KMS-11 (cell line): ENCODE measurements around the gene HNRNPA2B1.
A peak's percentile ranks its signal among the peaks of the same experiment; 100 is the strongest.

ENCODE experiments used
- H2AFZ ChIP-seq: fragments of 200-600 bp; sonication (generic); 2 replicates; pipeline ENCODE4 v1.6.1; 2016; ENCODE audit warnings: antibody characterized with exemption, mixed run types, low read depth
- H3K27ac ChIP-seq: fragments of 200-600 bp; sonication (generic); 2 replicates; pipeline ENCODE4 v1.6.1; 2016; ENCODE audit warnings: mild to moderate bottlenecking, mixed run types
- H3K27me3 ChIP-seq: fragments of 200-600 bp; sonication (generic); 2 replicates; pipeline ENCODE4 v1.6.1; 2017; ENCODE audit warnings: mild to moderate bottlenecking, low read depth, mixed run types, moderate library complexity; ENCODE audit not compliant: insufficient read depth
- H3K36me3 ChIP-seq: fragments of 200-600 bp; sonication (generic); 2 replicates; pipeline ENCODE4 v1.6.1; 2017; ENCODE audit warnings: mild to moderate bottlenecking, mixed run types; ENCODE audit not compliant: insufficient read depth
- H3K4me1 ChIP-seq: fragments of 200-600 bp; sonication (generic); 2 replicates; pipeline ENCODE4 v1.6.1; 2016; ENCODE audit warnings: mild to moderate bottlenecking, low read depth, mixed run types; ENCODE audit not compliant: poor library complexity, severe bottlenecking
- H3K4me2 ChIP-seq: fragments of 200-600 bp; sonication (generic); 2 replicates; pipeline ENCODE4 v1.7.0; 2016; ENCODE audit warnings: mild to moderate bottlenecking, mixed run types
- H3K4me3 ChIP-seq: fragments of 200-600 bp; sonication (generic); IDR thresholded peaks from 2 replicates; pipeline ENCODE4 v1.6.1; 2017; ENCODE audit warnings: low read depth, low read length, mixed read lengths; ENCODE audit not compliant: insufficient read depth
- H3K79me2 ChIP-seq: fragments of 200-600 bp; sonication (generic); 2 replicates; pipeline ENCODE4 v1.6.1; 2016; ENCODE audit warnings: low read depth, mixed run types; ENCODE audit not compliant: insufficient read depth
- H3K9ac ChIP-seq: fragments of 200-600 bp; sonication (generic); 2 replicates; pipeline ENCODE4 v1.6.1; 2016; ENCODE audit warnings: mild to moderate bottlenecking, mixed run types
- H4K20me1 ChIP-seq: fragments of 200-600 bp; sonication (generic); 2 replicates; pipeline ENCODE4 v1.6.1; 2016; ENCODE audit warnings: mild to moderate bottlenecking, mixed run types; ENCODE audit not compliant: insufficient read depth
- TF ChIP-seq, protein P1 (sequence below): fragments of 200-600 bp; sonication (generic); conservative IDR thresholded peaks from 2 replicates; pipeline ENCODE4 v1.6.1; 2017; ENCODE audit warnings: low read depth, mild to moderate bottlenecking, antibody characterized with exemption, low read length, moderate library complexity, mixed read lengths

HNRNPA2B1 gene

GRCh38 chr7:26190417-26190869 lies 10.1 kb downstream of the HNRNPA2B1 start:
- H3K4me2 ChIP-seq: no peak overlapping the region; the same call in 1 of the 2 replicates
- H3K9ac ChIP-seq: peak overlapping the region; percentile 2; the same call in 1 of the 2 replicates
- no peaks in the 10 kb centered on the region for H3K27me3 ChIP-seq
- H2AFZ ChIP-seq: no peak overlapping the region
- H4K20me1 ChIP-seq: peaks cover 89% of the 10 kb centered on the region
- H3K79me2 ChIP-seq: peaks cover 63% of the 10 kb centered on the region
- H3K4me1 ChIP-seq: peaks cover 100% of the 10 kb centered on the region
- TF ChIP-seq, protein P1, sequence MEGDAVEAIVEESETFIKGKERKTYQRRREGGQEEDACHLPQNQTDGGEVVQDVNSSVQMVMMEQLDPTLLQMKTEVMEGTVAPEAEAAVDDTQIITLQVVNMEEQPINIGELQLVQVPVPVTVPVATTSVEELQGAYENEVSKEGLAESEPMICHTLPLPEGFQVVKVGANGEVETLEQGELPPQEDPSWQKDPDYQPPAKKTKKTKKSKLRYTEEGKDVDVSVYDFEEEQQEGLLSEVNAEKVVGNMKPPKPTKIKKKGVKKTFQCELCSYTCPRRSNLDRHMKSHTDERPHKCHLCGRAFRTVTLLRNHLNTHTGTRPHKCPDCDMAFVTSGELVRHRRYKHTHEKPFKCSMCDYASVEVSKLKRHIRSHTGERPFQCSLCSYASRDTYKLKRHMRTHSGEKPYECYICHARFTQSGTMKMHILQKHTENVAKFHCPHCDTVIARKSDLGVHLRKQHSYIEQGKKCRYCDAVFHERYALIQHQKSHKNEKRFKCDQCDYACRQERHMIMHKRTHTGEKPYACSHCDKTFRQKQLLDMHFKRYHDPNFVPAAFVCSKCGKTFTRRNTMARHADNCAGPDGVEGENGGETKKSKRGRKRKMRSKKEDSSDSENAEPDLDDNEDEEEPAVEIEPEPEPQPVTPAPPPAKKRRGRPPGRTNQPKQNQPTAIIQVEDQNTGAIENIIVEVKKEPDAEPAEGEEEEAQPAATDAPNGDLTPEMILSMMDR: no peak
- no peak overlapping the region for H3K4me3 ChIP-seq
- H3K36me3 ChIP-seq: peaks cover 47% of the 10 kb centered on the region
- peak overlapping the region; percentile 23; the same call in 1 of the 2 replicates for H3K27ac ChIP-seq

GRCh38 chr7:26189697-26190096 lies 10.8 kb downstream of the HNRNPA2B1 start:
- H4K20me1 ChIP-seq: peaks cover 81% of the 10 kb centered on the region
- TF ChIP-seq, protein P1: no peak
- H3K4me1 ChIP-seq: peaks cover 96% of the 10 kb centered on the region
- no peaks in the 10 kb centered on the region for H3K27me3 ChIP-seq
- H3K36me3 ChIP-seq: peaks cover 43% of the 10 kb centered on the region
- H3K79me2 ChIP-seq: peaks cover 55% of the 10 kb centered on the region
- no peak overlapping the region for H2AFZ ChIP-seq
- no peak overlapping the region for H3K4me3 ChIP-seq
- H3K4me2 ChIP-seq: peak overlapping the region; percentile 5; the same call in 1 of the 2 replicates
- H3K9ac ChIP-seq: no peak overlapping the region; the same call in 1 of the 2 replicates
- peak overlapping the region; percentile 36 for H3K27ac ChIP-seq

- no peak overlapping the region for H2AFZ ChIP-seq
- no peak overlapping the region; the same call in 1 of the 2 replicates for H3K9ac ChIP-seq
- peaks cover 49% of the 10 kb centered on the region for H3K79me2 ChIP-seq
- H3K27me3 ChIP-seq: no peaks in the 10 kb centered on the region
- peaks cover 89% of the 10 kb centered on the region for H3K4me1 ChIP-seq
- peak overlapping the region; percentile 36 for H3K27ac ChIP-seq
- TF ChIP-seq, protein P1: 0 out of 2 replicates have a peak, but pooled peaks have one; percentile 5
- H3K4me3 ChIP-seq: no peak overlapping the region
- peak overlapping the region; percentile 5; the same call in 1 of the 2 replicates for H3K4me2 ChIP-seq
- H3K36me3 ChIP-seq: peaks cover 37% of the 10 kb centered on the region
- peaks cover 75% of the 10 kb centered on the region for H4K20me1 ChIP-seq
Measured at GRCh38 chr7:26188957-26189541, 11.5 kb downstream of the HNRNPA2B1 start.

DNA sequence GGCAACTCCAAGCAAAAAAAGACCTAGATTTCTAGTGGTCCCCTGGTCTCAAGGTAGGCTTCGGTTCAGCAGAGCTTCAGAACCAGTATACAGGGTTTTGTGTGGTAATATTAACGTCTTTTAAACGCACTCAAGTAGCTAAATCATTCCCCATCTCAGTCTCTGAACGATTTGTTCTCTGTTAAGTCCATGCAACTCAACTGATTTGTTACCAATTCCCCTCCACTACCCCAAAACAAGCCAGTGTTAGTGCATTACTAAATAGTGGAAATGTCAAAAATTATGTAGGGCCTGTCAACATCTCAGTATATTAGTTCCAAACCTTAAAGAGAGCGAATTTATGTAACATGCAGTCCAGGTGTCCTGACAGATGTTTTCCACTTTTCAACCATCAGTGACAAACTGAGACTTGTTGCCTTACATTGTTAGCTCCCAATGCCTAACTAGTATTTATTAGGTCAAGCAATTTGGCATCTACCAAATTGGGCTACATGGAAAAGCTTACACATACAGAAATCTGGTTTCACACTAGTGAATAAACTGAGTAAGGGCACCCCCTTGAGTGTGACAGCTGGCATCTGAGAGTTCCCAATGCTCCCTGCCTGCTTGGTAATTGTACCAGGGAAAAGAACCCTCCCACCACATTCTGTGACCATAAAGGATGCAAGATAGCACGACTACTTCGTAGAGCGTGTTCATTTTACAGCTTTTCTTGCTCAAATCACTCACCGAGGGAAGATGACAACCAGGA lies 12.2 kb downstream of the HNRNPA2B1 start:
- Histone ChIP-seq H2AFZ (no peak overlapping the region), H3K79me2 (peaks cover 42% of the 10 kb centered on the region), H3K4me2 (0 out of 2 replicates have a peak overlapping the region, but pooled peaks have one; percentile 5), H4K20me1 (peaks cover 68% of the 10 kb centered on the region), H3K27me3 (no peaks in the 10 kb centered on the region), H3K4me3 (no peak overlapping the region), H3K36me3 (peaks cover 30% of the 10 kb centered on the region; the same call in 1 of the 2 replicates), H3K9ac (no peak overlapping the region; the same call in 1 of the 2 replicates), H3K27ac (peak overlapping the region; percentile 36), H3K4me1 (peaks cover 83% of the 10 kb centered on the region)
- TF ChIP-seq, protein P1: peak; percentile 4; the same call in 1 of the 2 replicates
